CD4-positive, alpha-beta T cell treated with Interleukin-4 for 1 hour (primary cell): ENCODE measurements around the gene PSTPIP1.

ENCODE experiments used
- DNase-seq, 2 donors: peaks; one replicate each; pipeline ENCODE4 v3.0.0-alpha.2; 2020 to 2022

The PSTPIP1 gene

DNA sequence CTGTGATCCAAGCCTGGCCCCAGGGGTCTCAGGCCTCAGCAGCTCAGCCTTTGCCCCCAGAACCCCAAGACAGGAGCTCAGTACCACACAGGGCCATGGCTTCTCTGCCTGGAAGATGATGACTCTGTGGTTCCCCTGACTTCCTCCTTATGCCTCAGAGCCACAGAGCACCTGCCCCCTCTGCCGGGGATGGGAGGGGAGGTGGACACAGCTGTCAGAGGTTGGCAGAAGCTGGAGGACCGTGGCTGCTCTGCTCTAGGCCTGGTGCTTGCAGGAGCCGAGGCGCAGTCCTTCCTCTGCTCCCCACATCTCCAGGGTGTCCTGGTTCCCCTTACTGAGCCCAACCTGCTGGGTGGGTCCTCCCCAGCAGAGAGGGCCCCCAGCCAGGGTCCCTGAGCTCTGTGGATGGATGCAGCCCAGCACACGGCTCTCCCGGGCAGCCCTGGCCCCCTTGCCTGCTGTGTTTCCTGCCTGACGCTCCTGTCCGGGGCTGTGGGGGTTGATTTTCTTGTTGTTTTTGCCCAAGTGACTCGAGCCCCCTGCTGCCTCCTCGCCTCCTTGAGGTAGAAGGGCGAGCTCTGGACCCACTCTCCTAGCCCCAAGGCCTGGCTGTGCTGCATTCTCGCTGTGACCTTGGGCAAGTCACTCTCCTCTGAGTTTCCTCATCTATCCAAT is 36.6 kb downstream of the PSTPIP1 start:
- DNase-seq, result peak in 1 of 2 donors; percentile 61

DNA sequence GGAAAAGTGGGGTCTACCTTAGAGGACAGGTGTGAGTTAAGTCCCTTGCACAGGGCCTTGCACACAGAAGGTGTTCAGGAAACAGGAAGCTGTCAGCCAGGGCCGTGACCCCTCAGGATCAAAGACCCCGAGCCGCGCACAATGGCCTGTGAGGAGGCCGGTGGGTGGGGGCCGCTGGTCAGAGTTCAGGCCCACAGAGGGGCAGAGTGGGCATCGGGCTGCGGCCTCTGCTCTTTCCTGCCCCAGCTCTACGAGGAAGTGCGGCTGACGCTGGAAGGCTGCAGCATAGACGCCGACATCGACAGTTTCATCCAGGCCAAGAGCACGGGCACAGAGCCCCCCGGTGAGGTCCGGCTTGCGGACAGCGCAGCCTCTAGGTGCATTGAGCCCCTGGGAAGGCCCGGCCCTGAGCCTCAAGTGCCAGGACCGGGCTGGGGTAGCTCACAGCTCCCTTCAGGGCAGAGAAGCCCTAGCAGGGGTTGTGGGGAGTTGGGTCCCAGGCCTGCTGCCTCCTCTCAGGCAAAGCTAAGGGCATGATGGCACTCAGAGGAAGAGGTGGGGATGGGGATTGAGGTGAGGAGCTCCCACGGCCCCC is 37.2 kb downstream of the PSTPIP1 start:
- DNase-seq, result peak in 1 of 2 donors; percentile 5

DNA sequence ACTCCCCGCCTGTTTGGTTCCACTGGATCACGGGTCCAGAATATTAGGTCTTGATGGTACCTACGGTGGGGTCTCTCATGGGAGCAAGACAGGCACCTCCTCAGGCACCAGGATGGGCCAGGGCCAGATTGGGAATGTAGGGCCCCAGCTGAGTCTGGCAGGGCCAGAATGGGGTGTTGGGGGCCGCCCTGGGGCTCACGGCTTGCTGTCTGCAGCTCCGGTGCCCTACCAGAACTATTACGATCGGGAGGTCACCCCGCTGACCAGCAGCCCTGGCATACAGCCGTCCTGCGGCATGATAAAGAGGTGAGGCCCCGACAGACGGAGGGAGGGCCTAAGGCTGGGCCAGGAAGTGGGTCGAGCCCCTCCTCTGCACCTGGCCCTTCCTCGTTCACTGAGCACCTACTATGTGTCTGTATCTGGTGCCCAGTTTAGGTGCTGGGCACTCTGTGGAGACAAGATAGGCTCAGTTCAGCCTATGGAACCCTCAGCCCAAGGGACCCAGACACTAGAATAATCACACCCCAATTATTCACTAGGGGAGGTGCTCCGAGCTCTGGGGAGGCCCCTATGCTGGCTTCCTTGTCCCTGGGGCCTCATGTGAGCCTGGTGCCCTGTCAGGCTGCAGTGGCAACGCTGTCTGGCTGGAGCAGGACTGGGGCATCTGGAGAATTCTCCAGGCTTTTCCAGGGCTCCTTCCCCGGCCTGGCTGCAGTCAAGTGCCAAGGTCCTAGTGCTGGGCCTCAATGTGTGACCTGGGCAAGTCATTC is 37.9 kb downstream of the PSTPIP1 start:
- peak in 1 of 2 donors; percentile 9 for DNase-seq

DNA sequence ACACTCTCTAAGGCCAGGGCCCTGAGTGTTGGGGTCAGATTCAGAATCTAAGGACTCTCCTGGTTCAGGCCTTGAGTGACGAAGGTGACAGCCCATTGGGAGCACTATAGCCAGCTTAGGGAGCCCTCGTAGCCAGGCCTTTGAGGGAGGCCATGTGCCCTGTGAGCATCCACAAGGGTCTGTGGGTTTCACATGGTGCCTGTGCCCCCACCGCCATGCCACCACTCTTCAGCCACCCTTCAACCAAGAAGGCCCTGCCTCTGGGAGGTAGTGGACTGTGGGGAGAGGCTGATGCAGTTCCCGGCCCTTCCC is 38.4 kb downstream of the PSTPIP1 start:
- DNase-seq, result no peak

DNA sequence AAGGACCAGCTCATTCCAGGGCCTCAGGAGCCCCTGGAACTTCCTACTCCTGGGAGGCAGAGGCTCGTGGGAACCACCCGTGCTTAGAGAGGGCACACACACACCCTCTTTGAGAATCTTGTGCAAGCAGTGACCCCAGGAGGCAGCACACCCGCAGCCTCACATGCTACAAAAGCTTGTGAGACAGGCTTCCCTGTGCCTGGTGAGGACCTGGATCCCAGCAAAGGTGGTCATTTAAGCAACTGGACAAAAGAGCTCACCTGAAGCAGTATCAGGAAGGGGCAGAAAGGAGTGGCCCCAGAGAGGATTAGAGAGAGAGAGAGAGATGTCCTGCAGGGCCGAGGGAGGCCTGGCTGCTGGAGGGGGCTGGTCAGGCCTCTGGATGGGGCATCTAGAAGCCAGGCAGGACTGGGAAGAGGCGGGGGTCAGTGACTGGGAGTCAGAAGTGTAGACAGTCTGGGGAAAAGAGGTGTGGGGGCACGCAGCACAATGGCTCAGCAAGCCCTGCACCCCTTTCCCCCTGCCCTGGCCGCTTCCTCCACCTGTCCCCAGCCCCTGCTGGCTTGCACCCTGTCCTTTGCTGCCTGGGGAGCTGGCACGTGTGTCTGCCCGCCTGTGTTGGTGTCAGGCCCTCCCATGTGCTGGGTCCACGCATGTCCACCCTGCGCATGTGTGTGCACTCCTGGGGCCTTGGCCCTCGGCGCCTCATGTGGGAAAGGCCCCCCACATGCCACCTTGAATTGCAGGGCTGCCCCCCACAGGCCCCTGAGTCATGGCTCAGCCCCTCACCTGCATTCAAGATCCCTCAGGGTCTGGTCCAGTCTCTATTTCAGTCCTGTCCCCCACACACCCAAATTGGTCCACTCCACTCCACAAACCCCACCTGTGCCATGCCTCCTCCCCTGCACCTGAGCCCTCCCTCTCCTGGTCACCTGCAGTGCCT is 39.1 kb downstream of the PSTPIP1 start:
- DNase-seq, result peak in 1 of 2 donors; percentile 7

DNA sequence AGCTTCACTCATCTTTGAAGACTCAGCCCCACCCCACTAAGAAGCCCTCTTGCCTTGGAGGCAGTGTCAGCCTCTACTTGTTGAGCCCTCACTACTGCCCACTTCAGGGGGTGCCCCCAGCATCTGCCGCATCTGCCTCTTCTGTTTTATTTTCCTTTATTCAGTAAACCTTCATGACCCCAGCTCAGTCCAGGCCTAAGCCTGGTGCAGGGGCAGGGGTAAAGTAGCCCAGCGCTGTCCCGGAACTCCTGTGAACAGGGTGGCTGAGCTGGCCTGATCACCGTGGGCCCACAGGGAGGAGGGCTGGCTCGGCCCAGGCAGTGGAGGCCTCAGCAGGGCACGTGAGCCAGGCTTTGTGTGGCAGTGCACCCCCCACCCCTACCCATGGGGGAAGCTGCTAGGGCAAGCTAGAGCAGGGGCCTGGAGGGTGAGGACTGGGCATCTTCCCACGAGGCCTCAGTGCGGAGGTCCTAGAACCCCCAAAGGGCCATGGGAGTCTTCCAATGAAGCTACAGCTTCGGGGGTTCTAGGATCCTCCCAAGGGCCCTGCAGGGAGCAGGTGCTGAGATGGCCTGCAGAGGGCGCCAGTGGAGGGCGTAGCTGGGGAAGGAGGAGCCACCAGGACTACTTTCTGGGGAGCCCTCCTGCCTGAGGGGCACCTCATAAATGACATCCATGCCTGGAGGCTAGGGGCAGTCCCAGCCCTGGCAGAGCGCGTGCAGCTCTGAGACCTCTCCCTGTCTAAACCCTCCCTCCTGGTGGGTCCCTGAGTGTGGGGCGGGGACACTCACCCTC is 40.0 kb downstream of the PSTPIP1 start:
- DNase-seq, result peak in 1 of 2 donors; percentile 47

DNA sequence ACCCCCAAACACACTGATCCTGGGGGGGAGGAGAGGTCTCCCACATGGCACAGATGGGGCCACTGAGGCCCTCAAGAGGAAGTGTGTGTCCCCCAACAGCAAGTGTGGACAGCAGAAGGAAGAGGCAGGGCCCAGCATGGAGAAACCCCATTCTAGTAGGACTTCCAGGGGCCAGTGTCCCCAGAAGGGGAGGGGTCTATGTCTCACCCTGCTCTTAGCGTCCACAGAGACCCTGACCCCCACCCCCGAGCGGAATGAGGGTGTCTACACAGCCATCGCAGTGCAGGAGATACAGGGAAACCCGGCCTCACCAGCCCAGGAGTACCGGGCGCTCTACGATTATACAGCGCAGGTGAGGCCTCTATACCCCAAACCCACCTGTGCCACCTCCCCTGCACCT is 40.7 kb downstream of the PSTPIP1 start:
- DNase-seq, result no peak

DNA sequence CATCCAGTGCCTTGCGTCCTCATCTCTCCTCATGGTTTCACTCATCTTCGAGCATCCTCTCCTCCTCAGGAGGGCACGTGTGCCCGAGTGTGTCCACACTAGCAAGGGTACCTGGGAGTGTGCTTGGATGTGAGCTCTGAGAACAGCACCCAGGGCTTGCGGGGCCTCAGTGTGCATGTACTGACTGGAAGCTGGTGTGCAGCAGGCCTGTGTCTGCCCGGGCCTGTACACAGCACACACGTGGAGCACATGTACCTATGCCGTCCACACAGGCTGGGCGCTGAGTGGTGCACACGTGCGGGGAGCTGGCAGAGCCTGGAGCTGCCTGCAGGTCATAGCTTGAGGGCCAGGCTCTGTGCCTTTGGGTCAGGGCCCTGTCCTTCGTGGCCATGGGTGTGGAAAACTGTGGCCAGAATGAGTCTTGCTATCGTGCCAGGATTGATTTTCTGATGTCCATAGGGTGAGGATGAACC is 41.1 kb downstream of the PSTPIP1 start:
- no peak for DNase-seq

DNA sequence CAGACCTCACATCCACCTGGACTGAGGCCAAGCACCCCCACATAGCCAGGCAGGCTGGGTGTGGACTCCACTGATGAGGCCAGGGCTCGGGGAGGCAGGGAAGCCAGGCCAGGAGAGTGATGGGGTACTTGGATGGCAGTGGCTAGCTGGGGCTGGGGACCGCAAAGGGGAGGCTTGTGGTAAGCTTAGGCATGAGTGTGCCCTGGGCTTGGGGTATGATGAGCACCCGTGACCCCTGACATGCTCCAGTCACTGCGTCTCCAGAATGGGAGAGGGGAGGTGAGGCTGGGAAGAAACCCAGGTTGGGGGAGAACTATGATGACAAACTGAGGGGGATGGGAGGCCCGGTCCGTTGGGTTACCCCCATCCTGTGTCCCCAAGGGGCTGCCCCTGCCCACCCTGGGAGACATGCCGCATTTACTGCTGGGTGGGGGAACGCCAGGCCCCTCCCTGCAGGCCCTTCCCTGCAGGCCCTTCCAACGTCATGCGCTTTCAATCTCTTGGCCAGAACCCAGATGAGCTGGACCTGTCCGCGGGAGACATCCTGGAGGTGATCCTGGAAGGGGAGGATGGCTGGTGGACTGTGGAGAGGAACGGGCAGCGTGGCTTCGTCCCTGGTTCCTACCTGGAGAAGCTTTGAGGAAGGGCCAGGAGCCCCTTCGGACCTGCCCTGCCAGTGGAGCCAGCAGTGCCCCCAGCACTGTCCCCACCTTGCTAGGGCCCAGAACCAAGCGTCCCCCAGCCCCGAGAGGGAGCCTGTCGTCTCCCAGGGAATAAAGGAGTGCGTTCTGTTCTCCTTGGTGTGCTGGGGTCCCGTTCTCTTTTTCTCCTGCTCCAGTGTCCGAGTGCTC is 41.8 kb downstream of the PSTPIP1 start:
- DNase-seq, result no peak

DNA sequence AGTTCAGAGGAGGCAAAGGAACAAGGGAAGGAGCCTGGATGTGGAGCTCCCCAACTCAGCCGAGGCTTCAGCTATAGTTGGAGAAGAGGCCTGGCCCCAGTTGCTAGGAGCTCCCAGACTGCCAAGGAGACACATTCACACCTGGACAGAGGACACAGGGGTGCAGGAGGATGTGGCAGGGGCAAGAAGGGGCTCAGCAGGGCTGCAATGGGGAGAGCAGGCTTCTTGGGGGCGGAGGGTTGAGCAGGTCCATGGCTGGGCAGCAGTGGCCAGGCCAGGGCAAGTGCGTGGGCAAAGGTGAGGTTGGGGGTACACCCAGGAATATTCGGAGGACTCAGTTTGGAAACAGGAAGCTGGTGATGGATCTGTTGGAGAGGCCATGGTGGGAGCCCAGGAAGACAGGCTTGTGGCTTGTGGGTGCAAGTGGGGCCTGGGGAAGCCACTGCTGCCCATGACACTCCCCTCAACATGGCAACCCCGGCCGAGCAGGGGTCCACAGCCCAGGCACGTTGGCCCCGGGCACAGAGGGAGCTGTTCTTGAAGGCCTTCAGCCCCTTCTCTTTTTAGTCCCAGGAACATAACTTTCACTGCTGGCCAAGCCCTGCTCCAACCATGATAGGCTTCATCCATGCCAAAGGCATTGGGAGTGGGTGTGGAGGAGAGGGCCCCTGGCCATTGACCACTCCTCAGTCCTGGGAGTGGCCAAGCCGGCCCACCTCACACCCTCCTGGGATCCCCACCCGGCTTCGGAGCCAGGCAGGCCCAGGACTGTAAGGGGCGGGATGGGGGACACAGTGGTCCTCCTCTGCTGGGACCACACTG is 42.7 kb downstream of the PSTPIP1 start:
- no peak for DNase-seq

DNA sequence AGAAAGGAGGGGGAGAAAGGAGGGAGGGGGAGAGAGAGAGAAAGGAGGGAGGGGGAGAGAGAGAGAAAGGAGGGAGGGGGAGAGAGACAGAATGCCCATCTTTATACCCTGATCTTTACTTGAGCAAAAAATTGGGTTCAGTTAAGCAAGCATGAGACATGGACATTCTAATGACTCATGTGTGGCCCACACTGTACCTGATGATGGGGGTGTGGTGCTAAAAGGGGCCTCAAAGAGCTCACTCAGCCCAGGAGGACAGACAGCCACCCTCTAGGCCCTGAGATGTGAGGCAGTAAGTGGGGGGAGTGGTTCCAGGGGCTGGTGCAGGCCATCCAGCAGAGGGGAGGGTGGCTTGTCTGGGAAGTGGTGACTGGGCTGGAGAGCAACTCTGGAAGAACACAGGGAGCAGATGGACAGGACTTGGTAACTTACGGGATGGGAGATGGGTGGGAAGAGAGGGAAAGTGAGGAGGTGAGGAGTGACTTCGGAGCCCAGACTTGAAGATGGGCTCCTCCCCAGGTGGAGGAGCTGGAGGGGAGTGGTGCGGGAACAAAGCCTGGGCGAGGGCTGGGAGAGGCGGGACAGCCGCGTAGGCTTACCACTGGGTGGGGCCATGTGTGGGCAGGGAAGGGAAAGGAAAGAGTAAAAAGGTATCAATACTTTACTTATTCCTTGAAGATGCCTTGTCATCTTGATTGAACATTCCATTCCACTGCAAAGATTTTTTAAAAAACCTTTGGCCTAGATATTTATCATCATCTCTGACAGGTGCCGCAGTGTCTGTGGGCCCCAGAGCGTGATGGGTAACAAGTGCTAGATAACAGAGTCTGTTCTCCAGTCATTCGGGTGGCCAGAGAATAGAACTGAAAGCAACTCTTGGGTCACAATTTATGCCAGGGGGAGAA is 43.6 kb downstream of the PSTPIP1 start:
- DNase-seq, result no peak

DNA sequence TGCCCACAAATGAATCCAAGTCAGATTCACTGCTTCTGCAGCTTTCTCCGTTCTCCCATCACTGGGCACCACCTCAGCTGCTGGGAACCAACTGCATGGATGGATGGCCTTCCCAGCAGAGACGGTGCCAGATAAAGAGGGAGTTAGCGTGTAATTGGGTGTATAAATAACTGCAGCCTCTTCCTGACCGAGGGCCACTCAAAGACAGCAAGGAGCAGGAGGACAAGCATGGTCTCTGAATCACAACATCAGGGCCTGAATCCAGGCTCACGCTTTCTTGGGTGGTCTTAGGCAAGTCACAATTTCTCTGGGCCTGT is 44.2 kb downstream of the PSTPIP1 start:
- no peak for DNase-seq

DNA sequence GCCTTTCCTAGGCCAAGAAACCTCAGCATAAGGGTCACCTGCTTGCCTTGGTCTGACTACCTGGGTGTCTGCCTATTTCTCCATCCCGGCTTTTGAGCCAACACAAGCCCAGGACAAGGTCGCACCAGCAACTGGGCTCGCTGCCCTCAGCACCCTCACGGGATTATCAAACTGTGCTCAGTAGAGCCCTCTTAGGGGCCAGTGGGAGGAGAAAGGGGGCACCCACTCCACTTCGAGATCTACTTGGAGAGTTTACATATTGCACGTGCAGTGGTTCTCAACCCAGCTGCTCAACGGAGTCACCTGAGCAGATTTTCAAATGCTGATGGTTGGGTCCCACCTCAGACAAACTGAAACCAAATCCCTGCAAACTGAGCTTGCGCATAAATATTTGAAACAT is 44.9 kb downstream of the PSTPIP1 start:
- no peak for DNase-seq

DNA sequence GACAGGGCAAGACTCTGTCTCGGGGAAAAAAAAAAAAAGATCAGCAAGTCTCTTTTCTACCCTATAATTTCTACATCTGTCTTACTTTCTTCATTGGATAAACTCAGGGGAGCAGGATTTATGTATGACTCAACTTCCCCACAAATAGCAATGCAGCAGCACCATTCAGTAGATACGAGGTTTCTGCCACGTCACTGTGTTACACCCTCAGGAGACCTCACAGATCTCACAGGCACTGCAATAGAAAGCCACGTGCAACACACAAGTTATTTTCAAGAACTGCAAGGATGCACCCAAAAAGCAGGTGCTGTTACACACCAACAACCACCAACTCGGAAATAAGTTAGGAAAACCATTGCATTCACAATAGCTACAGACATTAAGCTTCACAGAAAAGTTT is 45.7 kb downstream of the PSTPIP1 start:
- DNase-seq, result no peak

DNA sequence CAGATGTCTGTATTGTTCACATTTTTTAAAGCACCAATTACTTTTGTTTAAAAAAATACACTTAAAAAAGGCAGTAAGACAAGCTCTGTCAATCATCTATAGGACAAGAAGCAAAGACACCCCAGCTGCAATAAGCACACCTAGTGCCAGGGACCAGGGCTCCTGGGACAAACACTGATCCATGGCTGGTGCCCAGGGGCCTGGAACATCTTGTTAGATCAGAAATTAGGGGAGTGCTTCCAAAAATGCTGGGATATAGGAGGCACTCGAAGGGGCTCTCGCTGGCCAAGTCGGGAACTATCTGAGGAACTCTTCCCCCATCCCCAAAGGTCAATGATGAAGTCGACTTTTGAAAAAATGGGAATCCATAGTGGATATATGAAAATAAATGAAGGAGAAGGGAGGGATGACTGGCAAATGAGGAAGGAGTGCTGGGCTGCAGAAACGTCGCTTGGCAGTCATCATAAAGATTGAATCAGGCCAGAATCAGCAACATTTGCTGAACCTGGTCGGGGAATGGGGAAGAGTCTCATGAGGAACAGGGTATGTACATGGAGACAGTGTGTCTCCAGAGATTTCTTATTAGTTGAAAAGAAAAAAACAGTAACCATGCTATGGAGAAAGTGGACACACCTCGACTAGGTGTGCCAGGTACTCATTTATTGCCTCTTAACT is 47.5 kb downstream of the PSTPIP1 start:
- DNase-seq, result no peak

DNA sequence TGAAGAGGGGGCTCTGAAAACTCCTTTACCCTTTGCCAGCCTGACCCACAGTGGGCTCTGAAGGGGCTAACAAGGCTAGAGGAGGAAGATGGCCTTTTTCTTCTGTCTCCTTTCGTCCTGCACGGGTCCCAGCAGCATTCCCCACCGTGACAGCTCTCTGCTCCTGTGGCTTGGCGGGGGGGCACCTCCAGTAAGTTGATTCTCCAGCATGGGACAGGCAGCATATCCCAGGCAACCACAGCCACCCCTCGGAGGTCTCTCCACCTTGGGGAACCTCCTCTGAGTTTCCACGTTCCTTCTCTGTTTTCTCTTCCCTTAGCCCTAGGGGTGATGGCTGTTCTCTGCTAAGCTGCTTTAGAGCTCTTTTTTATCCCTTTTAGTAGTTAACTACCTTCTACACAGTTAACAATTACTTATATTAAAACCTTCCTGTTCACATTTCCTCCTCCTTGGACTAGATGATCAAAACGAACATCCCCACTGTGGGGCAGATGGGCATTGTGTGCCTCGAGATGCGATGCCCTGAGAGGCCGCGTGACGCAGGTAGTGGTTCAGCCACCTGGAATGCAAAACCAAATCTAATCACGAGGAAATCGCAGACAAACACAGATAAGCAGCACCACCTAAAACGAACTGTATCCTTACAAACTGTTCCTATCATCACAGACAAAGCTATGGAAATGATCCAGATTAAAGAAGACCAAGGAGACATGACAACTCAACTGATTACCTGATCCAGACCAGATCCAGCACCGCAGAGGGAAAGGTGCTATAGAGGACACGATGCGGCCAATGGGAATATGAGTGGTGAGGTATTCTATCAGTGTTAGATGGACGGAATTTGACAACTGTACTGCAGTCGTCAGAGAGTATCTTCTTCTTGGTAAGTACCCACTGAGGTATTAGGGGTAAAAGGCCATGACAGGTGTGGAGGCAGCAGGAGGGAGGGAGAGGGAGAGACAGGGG is 48.3 kb downstream of the PSTPIP1 start:
- DNase-seq, result no peak

DNA sequence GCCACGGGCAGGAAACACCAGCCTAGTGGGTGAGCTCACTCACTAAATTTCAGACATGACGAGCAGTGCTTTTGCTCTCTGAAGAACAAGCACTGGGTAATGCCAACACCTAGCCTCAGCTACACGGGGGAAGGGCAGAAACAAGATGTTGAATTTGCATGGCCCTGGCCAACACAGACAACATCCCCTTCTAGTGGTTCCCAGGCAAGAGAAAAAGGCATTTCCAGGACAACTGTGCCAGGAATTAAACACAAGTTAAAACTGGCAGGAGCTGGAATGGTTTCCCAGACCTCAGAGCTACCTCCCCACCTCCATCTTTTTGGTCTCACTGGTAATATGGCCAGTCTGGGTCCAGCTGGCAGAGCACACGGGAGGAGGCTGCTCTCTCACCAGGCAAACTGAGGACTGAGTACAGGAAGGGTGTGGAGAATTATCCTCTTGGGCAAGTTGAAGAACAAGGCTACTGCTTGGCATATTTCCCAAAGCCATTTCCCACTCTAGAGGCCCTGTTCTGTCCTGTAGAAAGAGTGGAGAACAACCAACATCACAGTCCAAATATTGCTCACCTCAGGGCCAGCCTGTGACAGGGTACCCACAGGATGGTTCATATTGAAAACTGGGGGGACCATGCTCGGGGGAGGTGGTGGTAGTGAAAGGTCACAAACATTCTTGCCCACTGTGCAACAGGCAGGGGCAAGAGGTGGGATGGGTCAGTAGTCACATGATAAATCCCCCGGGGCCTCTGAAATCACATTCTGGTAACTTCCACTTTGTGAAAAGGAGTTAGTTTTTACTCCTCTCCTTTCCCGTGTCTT is 49.5 kb downstream of the PSTPIP1 start:
- DNase-seq, result no peak
